Measurements from ENCODE around the gene ADAM33. TPM values are rescaled to one million over a fixed set of nuclear protein-coding genes. Genes with fewer than 3 reads are reported as not detected.
A peak's percentile ranks its signal among the peaks of the same experiment; 100 is the strongest.

Gene ADAM33
- total and polyA plus RNA-seq, 2 of the 8 experiments (the other 6 are each of a cell fraction or from before 2014, with no cell fraction given): 4.2 to 6.0 TPM

DNA sequence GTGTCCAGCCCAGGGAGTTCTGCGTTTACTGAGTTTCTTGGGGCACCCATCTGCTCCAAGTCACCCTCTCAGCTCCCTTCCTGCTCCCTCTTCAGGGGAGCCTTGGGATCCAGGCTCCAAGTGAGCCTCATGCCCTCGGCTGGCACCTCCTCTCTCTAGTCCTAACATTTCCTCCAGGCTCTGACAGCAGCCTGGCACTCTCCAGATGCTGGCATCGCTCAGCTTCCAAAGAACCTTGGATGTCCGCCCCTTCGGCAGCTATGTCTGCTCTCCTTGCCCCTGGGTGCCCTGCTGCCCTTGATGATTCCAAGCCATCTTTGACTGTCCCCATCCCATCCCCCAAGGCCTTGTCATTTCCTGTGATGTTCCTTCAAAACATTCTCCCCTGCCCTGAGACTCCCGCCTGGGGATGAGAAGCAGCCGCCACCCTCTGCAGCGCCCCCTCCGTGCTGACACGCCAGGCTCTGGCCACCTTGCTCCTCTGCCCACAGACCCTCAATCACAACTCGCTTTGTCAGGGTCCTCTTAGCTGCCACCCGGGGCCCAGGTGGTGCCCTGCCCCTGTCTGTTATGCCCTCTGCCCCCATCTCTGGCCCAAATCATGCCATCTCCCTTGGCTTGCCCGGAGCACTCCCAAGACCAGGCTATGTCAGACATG lies 12.0 kb downstream of the ADAM33 start:
- Histone ChIP-seq H3K23me2 (ENCODE audit: low read depth, low read length) (peaks cover 9% of the 10 kb centered on the region; the same call in 1 of the 2 replicates), H2BK5ac (ENCODE audit: low read depth, low read length) (no peak overlapping the region), H2AK5ac (ENCODE audit: low read depth, low read length) (no peak overlapping the region), H3K14ac (ENCODE audit: insufficient read length) (no peak overlapping the region), H3K27ac (ENCODE audit: low read depth, low read length) (no peak overlapping the region), H4K91ac (replicated peaks; ENCODE audit: insufficient read length, low read length) (no peak overlapping the region), H4K8ac (ENCODE audit: extremely low read depth, insufficient read depth, low read length) (no peak overlapping the region), H3K4me2 (ENCODE audit: insufficient read depth in 1 of 2, low read depth in 2 of 2, low read length in 2 of 2) (no peak overlapping the region), H2BK120ac (replicated peaks; ENCODE audit: low read depth, low read length) (no peak overlapping the region), H3K79me2 (ENCODE audit: control insufficient read depth in 1 of 2, insufficient read depth in 2 of 2, low read length in 2 of 2) (no peaks in the 10 kb centered on the region), H3K4me3 (ENCODE audit: extremely low read depth in 1 of 4, insufficient read depth in 2 of 4, low read depth in 3 of 4, low read length in 4 of 4) (no peak overlapping the region), H3K79me1 (ENCODE audit: low read depth, low read length) (no peaks in the 10 kb centered on the region), H2BK20ac (ENCODE audit: low read length) (no peak overlapping the region), H3K36me3 (ENCODE audit: control insufficient read depth in 2 of 4, insufficient read depth in 4 of 4, low read length in 3 of 4) (no peaks in the 10 kb centered on the region), H2BK15ac (ENCODE audit: low read length) (peak overlapping the region; percentile 14; the same call in 1 of the 2 replicates), H3K9ac (replicated peaks in 1 of 4; ENCODE audit: extremely low read depth in 1 of 4, low read depth in 3 of 4, low read length in 3 of 4) (no peak overlapping the region), H4K5ac (ENCODE audit: insufficient read length, low read depth, low read length) (no peak overlapping the region), H3K4ac (replicated peaks; ENCODE audit: insufficient read length, low read depth, low read length) (no peak overlapping the region), H4K20me1 (replicated peaks in 1 of 2; ENCODE audit: control insufficient read depth in 1 of 2, insufficient read depth in 2 of 2, low read length in 2 of 2) (peaks cover 0 to 3% of the 10 kb centered on the region in 2 experiments), H3K18ac (ENCODE audit: extremely low read depth, low read length) (no peak overlapping the region), H3K9me3 (ENCODE audit: insufficient read depth in 2 of 2, low read depth in 1 of 2, low read length in 1 of 2) (no peaks in the 10 kb centered on the region), H3K27me3 (replicated peaks in 1 of 4; ENCODE audit: control insufficient read depth in 3 of 4, extremely low read depth in 1 of 4, insufficient read depth in 3 of 4, low read length in 3 of 4) (peaks cover 6 to 25% (median 19%) of the 10 kb centered on the region in 4 experiments; a peak in 6 of 7 replicates), H3K56ac (replicated peaks; ENCODE audit: insufficient read length, low read depth, low read length) (no peak overlapping the region), H3K23ac (ENCODE audit: insufficient read length) (no peak overlapping the region), H3K4me1 (replicated peaks in 1 of 4; ENCODE audit: control insufficient read depth in 3 of 4, insufficient read depth in 4 of 4, low read length in 3 of 4) (peaks cover 0 to 10% (median 3%) of the 10 kb centered on the region in 4 experiments; a peak in 4 of 7 replicates), H2AFZ (ENCODE audit: low read length) (no peak overlapping the region), H2BK12ac (ENCODE audit: low read depth, low read length) (0 out of 2 replicates have a peak overlapping the region, but pooled peaks have one; percentile 50)
- CTCF ChIA-PET (ENCODE audit: partially characterized antibody): interaction anchor here (0.7 to 45.1 kb wide), 14 partner anchors 7 to 83 kb away, joined by 3 to 1432 read pairs (median 3); partner anchors contain the start of genes ADAM33 and SIGLEC1
- DNase-seq (ENCODE audit: low read depth in 1 of 2, low spot score in 2 of 2): no peak
- POLR2A ChIA-PET (ENCODE audit: partially characterized antibody): interaction anchor here (1.0 to 1.2 kb wide), 2 partner anchors 18 to 50 kb away, joined by 3 read pairs; no protein-coding TSS in a partner anchor
- no peak for FAIRE-seq
- WGBS, 2 experiments (ENCODE audit: extremely low coverage in 1 of 2, insufficient coverage in 1 of 2, insufficient read length in 1 of 2, insufficient replicate concordance in 2 of 2, low coverage in 1 of 2, low lambda C conversion rate in 2 of 2, missing lambda C conversion rate in 1 of 2): 83% methylated on average over 13 of the region's 13 CpGs; no CpG with 5 or more reads in 1 of the 2 experiments
- no peak for TF ChIP-seq KDM5A (IDR thresholded peaks at IDR 0.05; ENCODE audit: low read length)
- TF ChIP-seq CTBP2 (IDR thresholded peaks at IDR 0.05; ENCODE audit: borderline replicate concordance, insufficient read depth, insufficient read length, low read length): no peak
- no peak for TF ChIP-seq CEBPB (IDR thresholded peaks at IDR 0.05; ENCODE audit: low read depth, low read length)
- TF ChIP-seq POU5F1 (IDR thresholded peaks at IDR 0.05; ENCODE audit: low read depth, low read length): no peak
- TF ChIP-seq KDM1A (IDR thresholded peaks at IDR 0.05; ENCODE audit: borderline replicate concordance, low read length): no peak
- no peak for TF ChIP-seq BCL11A (IDR thresholded peaks at IDR 0.05; ENCODE audit: low read depth in 2 of 2, low read length in 2 of 2)
- TF ChIP-seq SIRT6 (IDR thresholded peaks at IDR 0.05; ENCODE audit: low read length): no peak
- TF ChIP-seq ZNF274 (IDR thresholded peaks at IDR 0.05; ENCODE audit: borderline replicate concordance, extremely low read depth, low read length): no peak
- TF ChIP-seq RXRA (IDR thresholded peaks at IDR 0.05; ENCODE audit: insufficient read depth, low read depth, low read length): no peak
- no peak for TF ChIP-seq SP1 (IDR thresholded peaks at IDR 0.05; ENCODE audit: low read depth, low read length)

Data from H1 (cell line).